Prostate gland (tissue), 2 donors: ENCODE results near the gene DNAJC27. TPM values are rescaled to one million over a fixed set of nuclear protein-coding genes. Genes with fewer than 3 reads are reported as not detected.
A peak's percentile ranks its signal among the peaks of the same experiment; 100 is the strongest.

Experiments used
- DNase-seq: peaks from one replicate; pipeline ENCODE4 v3.0.0-alpha.2; 2019; ENCODE audit warnings: low spot score
- H3K27ac ChIP-seq, 2 donors: fragments of 200-600 bp; sonication (generic); 2 replicates each; pipeline ENCODE4 v1.5.1; 2017 to 2019
- H3K27me3 ChIP-seq: fragments of 200-600 bp; sonication (generic); replicated peaks from 2 replicates; pipeline ENCODE4 v1.5.1; 2019; ENCODE audit not compliant: insufficient read depth
- H3K36me3 ChIP-seq, 2 donors: fragments of 200-600 bp; sonication (generic); 1 replicate in 1 of 2; 2 replicates in 1 of 2; pipeline versions ENCODE4 v1.5.1 to v1.8.1; 2017 to 2019
- H3K4me1 ChIP-seq: fragments of 200-600 bp; sonication (generic); replicated peaks from 2 replicates; pipeline ENCODE4 v1.5.1; 2019
- H3K4me3 ChIP-seq, 2 donors: fragments of 200-600 bp; sonication (generic); 2 replicates each; pipeline ENCODE4 v1.5.1; 2017 to 2019
- H3K9me3 ChIP-seq: fragments of 200-600 bp; sonication (generic); 2 replicates; pipeline ENCODE4 v1.5.1; 2017
- POLR2A ChIP-seq: fragments of 450-650 bp; IDR thresholded peaks from one replicate; pipeline ENCODE4 v1.6.1; 2016; ENCODE audit warnings: antibody characterized with exemption, mild to moderate bottlenecking
- POLR2AphosphoS5 ChIP-seq: sonication (generic); formaldehyde crosslinking; IDR thresholded peaks from one replicate; pipeline ENCODE4 v1.6.1; 2017; ENCODE audit warnings: antibody characterized with exemption
- WGBS: methylation state at CpG from one replicate; pipeline ENCODE4 v1.1.5; 2018; 5-methylcytosine and 5-hydroxymethylcytosine counted together
- intact Hi-C: fragments of 100-400 bp; cut with DNase I; formaldehyde crosslinking; loops from one replicate; pipeline ENCODE4 v1.14.2; 2022
- total RNA-seq, 2 donors: library from RNA; depleted of rRNA; stranded (reverse); fragments of >200 nt; gene quantifications; one replicate each; pipeline ENCODE4 v1.1.0, GENCODE V29; 2016
- TF ChIP-seq, protein P1 (sequence below), 4 experiments: fragments of 200-600 bp in 2 of 4; fragments of 450-650 bp in 2 of 4; sonication (generic) in 2 of 4; IDR thresholded peaks; 1 replicate in 3 of 4; 2 replicates in 1 of 4; pipeline ENCODE4 v1.5.1; 2016 to 2019; ENCODE audit warnings: antibody characterized with exemption in 4 of 4, mild to moderate bottlenecking in 2 of 4, moderate library complexity in 2 of 4

The DNAJC27 gene
- total RNA-seq, 2 donors from 2014 or later: 3.0 to 9.2 TPM

DNA sequence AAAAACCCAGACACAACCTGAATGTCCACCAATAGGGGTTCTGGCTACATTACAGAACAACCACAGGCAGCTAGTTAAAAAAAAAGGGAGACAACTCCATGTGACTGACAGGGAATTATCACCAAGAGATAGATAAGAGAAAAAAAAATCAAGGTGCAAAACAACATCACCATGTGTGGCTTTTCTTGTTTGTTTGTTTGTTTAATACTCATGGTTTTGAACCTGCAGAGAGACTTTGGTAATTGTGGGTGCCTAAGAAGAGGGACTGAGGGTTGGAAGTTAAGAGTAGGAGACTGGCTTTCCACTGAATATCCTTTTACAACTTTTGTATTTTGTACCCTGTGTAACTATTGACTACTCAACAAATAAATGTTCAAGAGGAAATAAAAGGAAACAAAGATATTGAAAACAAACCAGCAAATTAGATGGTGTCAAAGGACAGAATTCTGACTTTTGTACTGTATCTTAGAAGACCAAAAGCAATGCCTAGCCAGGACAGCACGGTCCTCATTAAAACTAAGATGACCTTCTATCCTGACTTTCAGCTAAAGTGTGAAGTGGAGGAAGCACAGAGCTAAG is 22.5 kb upstream of the DNAJC27 start:
- H3K9me3 ChIP-seq: no peaks in the 10 kb centered on the region
- no peaks in the 10 kb centered on the region for H3K36me3 ChIP-seq
- 57% methylated on average over 1 of the region's 1 CpG for WGBS
- no peak for TF ChIP-seq POLR2A
- TF ChIP-seq POLR2AphosphoS5: no peak
- TF ChIP-seq, protein P1, sequence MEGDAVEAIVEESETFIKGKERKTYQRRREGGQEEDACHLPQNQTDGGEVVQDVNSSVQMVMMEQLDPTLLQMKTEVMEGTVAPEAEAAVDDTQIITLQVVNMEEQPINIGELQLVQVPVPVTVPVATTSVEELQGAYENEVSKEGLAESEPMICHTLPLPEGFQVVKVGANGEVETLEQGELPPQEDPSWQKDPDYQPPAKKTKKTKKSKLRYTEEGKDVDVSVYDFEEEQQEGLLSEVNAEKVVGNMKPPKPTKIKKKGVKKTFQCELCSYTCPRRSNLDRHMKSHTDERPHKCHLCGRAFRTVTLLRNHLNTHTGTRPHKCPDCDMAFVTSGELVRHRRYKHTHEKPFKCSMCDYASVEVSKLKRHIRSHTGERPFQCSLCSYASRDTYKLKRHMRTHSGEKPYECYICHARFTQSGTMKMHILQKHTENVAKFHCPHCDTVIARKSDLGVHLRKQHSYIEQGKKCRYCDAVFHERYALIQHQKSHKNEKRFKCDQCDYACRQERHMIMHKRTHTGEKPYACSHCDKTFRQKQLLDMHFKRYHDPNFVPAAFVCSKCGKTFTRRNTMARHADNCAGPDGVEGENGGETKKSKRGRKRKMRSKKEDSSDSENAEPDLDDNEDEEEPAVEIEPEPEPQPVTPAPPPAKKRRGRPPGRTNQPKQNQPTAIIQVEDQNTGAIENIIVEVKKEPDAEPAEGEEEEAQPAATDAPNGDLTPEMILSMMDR (IDR thresholded peaks at IDR 0.05): no peak
- no peaks in the 10 kb centered on the region for H3K27me3 ChIP-seq
- DNase-seq: no peak
- peaks cover 4% of the 10 kb centered on the region for H3K4me1 ChIP-seq
- no peak overlapping the region for H3K27ac ChIP-seq
- intact Hi-C loops: no loop called here
- H3K4me3 ChIP-seq: no peak overlapping the region

- Histone ChIP-seq H3K4me3 (no peak overlapping the region), H3K27me3 (no peaks in the 10 kb centered on the region), H3K4me1 (peaks cover 4% of the 10 kb centered on the region), H3K27ac (no peak overlapping the region), H3K36me3 (no peaks in the 10 kb centered on the region), H3K9me3 (no peaks in the 10 kb centered on the region)
- TF ChIP-seq POLR2AphosphoS5: no peak
- WGBS: 15% methylated on average over 6 of the region's 6 CpGs
- intact Hi-C loops: no loop called here
- no peak for DNase-seq
Measured at GRCh38 chr2:24993406-24994145, 21.8 kb upstream of the DNAJC27 start.

- Histone ChIP-seq H3K27me3 (no peaks in the 10 kb centered on the region), H3K36me3 (no peaks in the 10 kb centered on the region), H3K4me3 (no peak overlapping the region), H3K9me3 (no peaks in the 10 kb centered on the region), H3K4me1 (no peaks in the 10 kb centered on the region), H3K27ac (no peak overlapping the region)
- TF ChIP-seq, protein P1 (IDR thresholded peaks at IDR 0.05): no peak
- TF ChIP-seq POLR2A: no peak
- peak; percentile 19 for TF ChIP-seq POLR2AphosphoS5
- intact Hi-C loops: no loop called here
- WGBS: 16% methylated on average over 3 of the region's 3 CpGs
- peak; percentile 27 for DNase-seq
Measured at GRCh38 chr2:24986372-24986771, 14.6 kb upstream of the DNAJC27 start.

DNA sequence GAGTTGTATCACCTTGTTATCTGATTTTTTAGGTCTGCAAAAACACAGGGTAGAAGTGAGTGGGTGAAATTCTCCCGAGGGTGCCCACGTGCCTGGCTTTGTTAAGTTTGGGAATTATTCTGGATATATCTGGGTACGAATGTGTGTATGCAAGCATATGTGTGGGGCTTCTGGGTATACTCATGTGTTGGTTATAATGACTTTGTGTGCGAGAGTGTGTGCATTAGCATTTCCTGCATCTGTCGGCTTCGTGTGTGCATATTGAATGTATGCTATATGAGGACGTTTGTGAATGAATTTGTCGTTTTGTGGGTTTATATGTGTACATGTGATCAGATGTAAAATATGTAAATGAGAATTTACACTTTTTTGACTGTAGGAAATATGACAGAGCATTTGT is 13.8 kb upstream of the DNAJC27 start:
- DNase-seq: no peak
- Histone ChIP-seq H3K36me3 (no peaks in the 10 kb centered on the region), H3K27ac (no peak overlapping the region), H3K27me3 (no peaks in the 10 kb centered on the region), H3K9me3 (no peaks in the 10 kb centered on the region), H3K4me1 (no peaks in the 10 kb centered on the region), H3K4me3 (no peak overlapping the region)
- intact Hi-C loops: no loop called here
- 76% methylated on average over 8 of the region's 8 CpGs for WGBS
- no peak for TF ChIP-seq POLR2A
- TF ChIP-seq, protein P1 (IDR thresholded peaks at IDR 0.05): no peak
- TF ChIP-seq POLR2AphosphoS5: no peak

GRCh38 chr2:24984912-24985311 is 13.2 kb upstream of the DNAJC27 start:
- intact Hi-C loops: no loop called here
- Histone ChIP-seq H3K27me3 (no peaks in the 10 kb centered on the region), H3K36me3 (no peaks in the 10 kb centered on the region), H3K27ac (no peak overlapping the region), H3K4me1 (no peaks in the 10 kb centered on the region), H3K4me3 (no peak overlapping the region), H3K9me3 (no peaks in the 10 kb centered on the region)
- WGBS: 13% methylated on average over 8 of the region's 8 CpGs
- no peak for DNase-seq
- TF ChIP-seq POLR2AphosphoS5 (no peak), POLR2A (no peak)
- TF ChIP-seq, protein P1 (IDR thresholded peaks at IDR 0.05): no peak
